Measurements from ENCODE around the gene F2RL3.

F2RL3 gene

GRCh38 chr19:16922949-16923348 is 34.1 kb downstream of the F2RL3 start:
- Histone ChIP-seq H3K9me3 (peaks cover 0 to 12% (median 7%) of the 10 kb centered on the region in 3 donors), H3K27me3 (peaks cover 0 to 7% of the 10 kb centered on the region in 2 donors), H3K4me1 (no peaks in the 10 kb centered on the region), H3K36me3 (no peaks in the 10 kb centered on the region), H3K4me3 (no peak overlapping the region), H3K27ac (no peak overlapping the region)
- intact Hi-C loops (cut with DNase I; ENCODE audit: low total_unique reads), result no loop called here
- DNase-seq, result no peak
- TF ChIP-seq, protein P1, sequence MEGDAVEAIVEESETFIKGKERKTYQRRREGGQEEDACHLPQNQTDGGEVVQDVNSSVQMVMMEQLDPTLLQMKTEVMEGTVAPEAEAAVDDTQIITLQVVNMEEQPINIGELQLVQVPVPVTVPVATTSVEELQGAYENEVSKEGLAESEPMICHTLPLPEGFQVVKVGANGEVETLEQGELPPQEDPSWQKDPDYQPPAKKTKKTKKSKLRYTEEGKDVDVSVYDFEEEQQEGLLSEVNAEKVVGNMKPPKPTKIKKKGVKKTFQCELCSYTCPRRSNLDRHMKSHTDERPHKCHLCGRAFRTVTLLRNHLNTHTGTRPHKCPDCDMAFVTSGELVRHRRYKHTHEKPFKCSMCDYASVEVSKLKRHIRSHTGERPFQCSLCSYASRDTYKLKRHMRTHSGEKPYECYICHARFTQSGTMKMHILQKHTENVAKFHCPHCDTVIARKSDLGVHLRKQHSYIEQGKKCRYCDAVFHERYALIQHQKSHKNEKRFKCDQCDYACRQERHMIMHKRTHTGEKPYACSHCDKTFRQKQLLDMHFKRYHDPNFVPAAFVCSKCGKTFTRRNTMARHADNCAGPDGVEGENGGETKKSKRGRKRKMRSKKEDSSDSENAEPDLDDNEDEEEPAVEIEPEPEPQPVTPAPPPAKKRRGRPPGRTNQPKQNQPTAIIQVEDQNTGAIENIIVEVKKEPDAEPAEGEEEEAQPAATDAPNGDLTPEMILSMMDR (IDR thresholded peaks at IDR 0.05), result no peak

DNA sequence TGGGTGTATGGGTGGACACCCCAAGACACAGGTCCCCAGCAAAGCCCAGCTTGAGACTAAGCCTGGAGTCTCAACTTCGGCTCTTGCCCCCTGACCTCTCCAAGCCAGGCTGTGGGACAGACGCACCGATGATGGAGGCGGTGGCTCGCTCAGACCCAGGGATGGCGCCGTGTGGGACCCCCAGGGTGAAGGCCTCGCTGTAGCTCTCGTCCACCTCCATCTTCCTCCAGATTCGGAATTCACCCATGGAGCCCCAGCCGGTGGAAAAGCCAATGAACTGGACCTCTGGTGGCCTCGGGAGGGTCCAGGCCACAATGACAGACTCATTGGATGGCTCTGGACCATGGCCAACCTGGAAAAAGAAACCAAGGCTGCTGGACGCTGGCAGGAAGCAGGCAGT is 39.1 kb downstream of the F2RL3 start:
- Histone ChIP-seq H3K27ac (no peak overlapping the region), H3K36me3 (no peaks in the 10 kb centered on the region), H3K9me3 (peaks cover 0 to 3% (median 0%) of the 10 kb centered on the region in 3 donors), H3K4me3 (no peak overlapping the region), H3K27me3 (peaks cover 0 to 7% of the 10 kb centered on the region in 2 donors), H3K4me1 (no peaks in the 10 kb centered on the region)
- intact Hi-C loops (cut with DNase I; ENCODE audit: low total_unique reads), result no loop called here
- no peak for DNase-seq
- TF ChIP-seq, protein P1 (IDR thresholded peaks at IDR 0.05), result no peak

GRCh38 chr19:16928351-16928750 is 39.6 kb downstream of the F2RL3 start:
- Histone ChIP-seq H3K4me1 (no peaks in the 10 kb centered on the region), H3K9me3 (peaks cover 0 to 3% (median 0%) of the 10 kb centered on the region in 3 donors), H3K36me3 (no peaks in the 10 kb centered on the region), H3K27me3 (peaks cover 0 to 7% of the 10 kb centered on the region in 2 donors), H3K4me3 (no peak overlapping the region), H3K27ac (no peak overlapping the region)
- no peak for DNase-seq
- TF ChIP-seq, protein P1 (IDR thresholded peaks at IDR 0.05), result no peak
- intact Hi-C loops (cut with DNase I; ENCODE audit: low total_unique reads), result no loop called here

GRCh38 chr19:16928916-16929315 is 40.1 kb downstream of the F2RL3 start:
- Histone ChIP-seq H3K27me3 (peaks cover 0 to 7% of the 10 kb centered on the region in 2 donors), H3K36me3 (no peaks in the 10 kb centered on the region), H3K4me1 (no peaks in the 10 kb centered on the region), H3K4me3 (no peak overlapping the region), H3K27ac (no peak overlapping the region), H3K9me3 (peaks cover 0 to 4% (median 3%) of the 10 kb centered on the region in 3 donors)
- DNase-seq, result no peak
- TF ChIP-seq, protein P1 (IDR thresholded peaks at IDR 0.05), result no peak
- intact Hi-C loops (cut with DNase I; ENCODE audit: low total_unique reads), result no loop called here

DNA sequence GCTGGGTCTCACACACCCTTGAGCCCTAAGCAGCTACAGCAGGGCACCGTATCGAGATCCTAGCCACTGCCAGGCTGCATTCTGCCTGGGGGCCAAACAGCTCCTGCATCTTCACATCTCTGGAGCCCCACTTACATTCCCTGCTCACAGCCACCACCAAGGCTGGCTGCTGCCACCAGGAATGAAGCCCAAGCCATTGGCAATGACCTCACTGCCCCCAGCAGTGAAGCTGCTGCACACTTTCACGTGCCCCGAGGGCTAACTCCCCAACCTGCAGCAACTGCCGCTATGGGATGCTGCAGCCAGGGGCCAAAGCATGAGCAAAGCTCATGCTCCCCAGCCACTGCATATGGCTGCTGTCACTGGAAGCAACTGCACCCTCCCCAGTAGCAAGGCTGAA is 42.0 kb downstream of the F2RL3 start:
- H3K4me1 ChIP-seq, result no peaks in the 10 kb centered on the region
- no peak overlapping the region for H3K4me3 ChIP-seq
- peaks cover 0 to 7% of the 10 kb centered on the region in 2 donors for H3K27me3 ChIP-seq
- TF ChIP-seq, protein P1 (IDR thresholded peaks at IDR 0.05), result no peak
- DNase-seq, result no peak
- H3K27ac ChIP-seq, result no peak overlapping the region
- no peaks in the 10 kb centered on the region for H3K36me3 ChIP-seq
- H3K9me3 ChIP-seq, result peaks cover 0 to 15% (median 3%) of the 10 kb centered on the region in 3 donors
- intact Hi-C loops (cut with DNase I; ENCODE audit: low total_unique reads), result no loop called here

GRCh38 chr19:16931306-16931705 is 42.5 kb downstream of the F2RL3 start:
- Histone ChIP-seq H3K27me3 (peaks cover 0 to 7% of the 10 kb centered on the region in 2 donors), H3K36me3 (no peaks in the 10 kb centered on the region), H3K9me3 (peaks cover 0 to 15% (median 3%) of the 10 kb centered on the region in 3 donors), H3K27ac (no peak overlapping the region), H3K4me1 (no peaks in the 10 kb centered on the region), H3K4me3 (no peak overlapping the region)
- TF ChIP-seq, protein P1 (IDR thresholded peaks at IDR 0.05), result no peak
- intact Hi-C loops (cut with DNase I; ENCODE audit: low total_unique reads), result no loop called here
- DNase-seq, result no peak
